ENCODE results near the gene MEIS2.

DNA sequence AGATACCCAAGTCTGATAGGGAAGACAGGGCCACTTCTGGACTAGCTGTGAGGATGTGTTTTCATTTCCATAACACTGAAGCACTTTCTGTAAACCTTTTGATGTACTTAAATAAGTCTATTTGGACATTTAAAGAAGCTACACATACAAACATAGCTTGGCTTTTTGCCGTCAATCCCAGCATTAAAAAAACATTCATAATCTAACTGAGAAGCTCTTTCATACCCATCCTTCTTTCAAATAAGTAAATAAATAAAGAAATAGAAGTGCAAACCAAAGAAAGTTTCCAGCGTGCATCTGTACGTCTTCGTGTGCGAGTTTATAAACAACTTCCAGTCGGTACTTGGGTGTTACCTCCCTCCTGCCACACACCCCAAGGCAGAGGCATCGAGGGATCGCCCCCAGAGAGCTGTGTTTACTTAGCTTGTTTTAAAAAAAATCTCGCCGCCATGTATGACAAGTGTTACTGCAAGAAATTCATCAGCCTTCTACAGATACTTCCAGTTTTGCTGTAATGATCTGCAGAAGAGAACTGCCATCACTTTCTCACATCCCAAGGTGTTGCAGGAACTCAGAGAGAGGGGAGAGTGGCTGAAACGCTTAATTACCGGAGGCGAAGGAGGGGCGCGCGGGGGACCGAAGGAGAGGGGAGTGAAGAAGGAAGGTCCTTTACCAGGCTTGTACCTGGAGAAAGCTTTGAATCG, 9.0 kb upstream of the MEIS2 start:
- TF ChIP-seq, protein P1, sequence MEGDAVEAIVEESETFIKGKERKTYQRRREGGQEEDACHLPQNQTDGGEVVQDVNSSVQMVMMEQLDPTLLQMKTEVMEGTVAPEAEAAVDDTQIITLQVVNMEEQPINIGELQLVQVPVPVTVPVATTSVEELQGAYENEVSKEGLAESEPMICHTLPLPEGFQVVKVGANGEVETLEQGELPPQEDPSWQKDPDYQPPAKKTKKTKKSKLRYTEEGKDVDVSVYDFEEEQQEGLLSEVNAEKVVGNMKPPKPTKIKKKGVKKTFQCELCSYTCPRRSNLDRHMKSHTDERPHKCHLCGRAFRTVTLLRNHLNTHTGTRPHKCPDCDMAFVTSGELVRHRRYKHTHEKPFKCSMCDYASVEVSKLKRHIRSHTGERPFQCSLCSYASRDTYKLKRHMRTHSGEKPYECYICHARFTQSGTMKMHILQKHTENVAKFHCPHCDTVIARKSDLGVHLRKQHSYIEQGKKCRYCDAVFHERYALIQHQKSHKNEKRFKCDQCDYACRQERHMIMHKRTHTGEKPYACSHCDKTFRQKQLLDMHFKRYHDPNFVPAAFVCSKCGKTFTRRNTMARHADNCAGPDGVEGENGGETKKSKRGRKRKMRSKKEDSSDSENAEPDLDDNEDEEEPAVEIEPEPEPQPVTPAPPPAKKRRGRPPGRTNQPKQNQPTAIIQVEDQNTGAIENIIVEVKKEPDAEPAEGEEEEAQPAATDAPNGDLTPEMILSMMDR (conservative IDR thresholded peaks at IDR 0.05 in 1 of 2, IDR thresholded peaks at IDR 0.05 in 1 of 2; ENCODE audit: extremely low read depth in 1 of 2, insufficient read depth in 1 of 2, low read depth in 1 of 2, low read length in 2 of 2), result no peak
- TF ChIP-seq EZH2 (IDR thresholded peaks at IDR 0.05; ENCODE audit: borderline replicate concordance, low read length), result no peak
